ENCODE results near the gene RAP1A. TPM values are rescaled to one million over a fixed set of nuclear protein-coding genes. Genes with fewer than 3 reads are reported as not detected.

The RAP1A gene
- total and polyA plus RNA-seq, 11 donors: 52.6 to 134 (median 99.1) TPM

GRCh38 chr1:111734856-111735255, 115.3 kb downstream of the RAP1A start:
- TF ChIP-seq POLR2A (IDR thresholded peaks at IDR 0.05): no peak
- TF ChIP-seq, protein P1, sequence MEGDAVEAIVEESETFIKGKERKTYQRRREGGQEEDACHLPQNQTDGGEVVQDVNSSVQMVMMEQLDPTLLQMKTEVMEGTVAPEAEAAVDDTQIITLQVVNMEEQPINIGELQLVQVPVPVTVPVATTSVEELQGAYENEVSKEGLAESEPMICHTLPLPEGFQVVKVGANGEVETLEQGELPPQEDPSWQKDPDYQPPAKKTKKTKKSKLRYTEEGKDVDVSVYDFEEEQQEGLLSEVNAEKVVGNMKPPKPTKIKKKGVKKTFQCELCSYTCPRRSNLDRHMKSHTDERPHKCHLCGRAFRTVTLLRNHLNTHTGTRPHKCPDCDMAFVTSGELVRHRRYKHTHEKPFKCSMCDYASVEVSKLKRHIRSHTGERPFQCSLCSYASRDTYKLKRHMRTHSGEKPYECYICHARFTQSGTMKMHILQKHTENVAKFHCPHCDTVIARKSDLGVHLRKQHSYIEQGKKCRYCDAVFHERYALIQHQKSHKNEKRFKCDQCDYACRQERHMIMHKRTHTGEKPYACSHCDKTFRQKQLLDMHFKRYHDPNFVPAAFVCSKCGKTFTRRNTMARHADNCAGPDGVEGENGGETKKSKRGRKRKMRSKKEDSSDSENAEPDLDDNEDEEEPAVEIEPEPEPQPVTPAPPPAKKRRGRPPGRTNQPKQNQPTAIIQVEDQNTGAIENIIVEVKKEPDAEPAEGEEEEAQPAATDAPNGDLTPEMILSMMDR (IDR thresholded peaks at IDR 0.05): no peak
- intact Hi-C loops (cut with DNase I): loop anchor here in 1 of 10 donors (2.0 kb wide), 1 partner anchor 14 kb away; no protein-coding TSS in a partner anchor
- Histone ChIP-seq H3K4me3 (no peak overlapping the region), H3K4me1 (peaks cover 23 to 91% (median 79%) of the 10 kb centered on the region in 12 donors), H3K36me3 (peaks cover 0 to 8% (median 4%) of the 10 kb centered on the region in 9 donors), H3K27me3 (no peaks in the 10 kb centered on the region), H3K27ac (peak overlapping the region; percentile 12 to 100 (median 84)), H3K9me3 (no peaks in the 10 kb centered on the region)
- DNase-seq (no peak), ATAC-seq (no peak)
- 82 to 94% (median 90%) methylated on average over 3 of the region's 3 CpGs for WGBS, 4 donors

DNA sequence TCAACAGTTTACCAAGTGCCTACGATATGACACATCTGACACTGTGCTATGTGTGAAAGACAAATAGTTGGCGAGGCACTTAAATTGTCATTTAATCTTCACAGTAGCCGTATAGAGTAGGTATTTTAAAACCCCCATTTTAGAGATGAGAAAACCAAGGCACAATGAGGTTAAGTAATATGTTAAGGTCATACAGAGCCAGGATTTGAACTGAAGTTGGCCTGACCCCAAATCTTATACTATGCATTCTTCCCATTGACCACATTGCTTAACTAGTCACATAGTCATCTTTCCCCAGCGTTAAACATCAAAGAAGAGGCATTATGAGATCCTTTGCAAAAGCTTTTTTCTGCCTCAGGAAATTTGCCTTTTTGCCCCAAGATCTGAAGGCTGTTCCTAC, 115.7 kb downstream of the RAP1A start:
- Histone ChIP-seq H3K36me3 (peaks cover 0 to 8% (median 4%) of the 10 kb centered on the region in 9 donors), H3K9me3 (no peaks in the 10 kb centered on the region), H3K4me3 (no peak overlapping the region), H3K4me1 (peaks cover 23 to 91% (median 78%) of the 10 kb centered on the region in 12 donors), H3K27ac (peak overlapping the region in 9 of 12 donors; percentile 11 to 100 (median 97)), H3K27me3 (no peaks in the 10 kb centered on the region)
- no peak for ATAC-seq
- intact Hi-C loops (cut with DNase I): loop anchor here in 1 of 10 donors (2.0 kb wide), 1 partner anchor 15 kb away; no protein-coding TSS in a partner anchor
- TF ChIP-seq POLR2A (IDR thresholded peaks at IDR 0.05): no peak
- TF ChIP-seq, protein P1 (IDR thresholded peaks at IDR 0.05): no peak
- 71 to 83% (median 76%) methylated on average over 4 of the region's 4 CpGs for WGBS, 4 donors
- no peak for DNase-seq

DNA sequence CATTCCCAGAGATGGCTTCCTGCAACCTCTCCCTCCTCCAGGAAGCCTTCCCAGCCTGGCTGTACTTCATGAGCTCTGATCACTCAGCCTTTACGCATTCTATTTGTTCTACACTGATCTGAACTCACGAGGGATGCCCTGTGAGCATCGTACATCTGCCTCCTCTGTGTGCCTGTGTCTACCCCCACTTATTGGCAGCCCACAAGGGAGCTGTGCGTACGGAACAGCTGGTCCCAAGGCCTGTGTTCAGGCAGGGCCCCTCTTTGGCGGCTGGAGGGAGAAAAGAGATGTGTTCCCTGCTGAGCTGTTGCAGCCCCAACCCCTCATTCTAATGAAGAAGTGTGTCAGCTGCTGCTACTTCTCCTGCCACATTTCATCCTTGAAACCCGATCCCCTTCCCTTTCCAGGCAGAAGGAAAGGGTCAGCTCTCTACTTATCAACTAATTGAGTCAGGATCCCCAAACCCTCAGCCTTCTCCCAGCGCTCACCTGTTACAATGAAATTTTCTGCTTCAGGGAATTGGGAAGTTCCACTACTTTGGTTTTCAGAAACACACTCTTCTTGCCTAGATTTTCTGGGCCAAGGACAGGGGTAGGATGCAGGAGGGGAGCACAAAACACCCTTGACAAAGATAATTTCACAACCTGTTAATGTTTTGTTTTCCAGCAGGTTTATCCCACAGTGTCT, 116.4 kb downstream of the RAP1A start:
- WGBS, 4 donors: 79 to 89% (median 84%) methylated on average over 8 of the region's 8 CpGs
- DNase-seq (peak in 1 of 5 donors; percentile 4), ATAC-seq (no peak)
- Histone ChIP-seq H3K4me3 (peak overlapping the region in 1 of 12 donors; percentile 5), H3K27me3 (peaks cover 0 to 2% (median 0%) of the 10 kb centered on the region in 9 donors), H3K4me1 (peaks cover 23 to 90% (median 76%) of the 10 kb centered on the region in 12 donors), H3K9me3 (no peaks in the 10 kb centered on the region), H3K36me3 (peaks cover 0 to 8% (median 2%) of the 10 kb centered on the region in 9 donors), H3K27ac (peak overlapping the region; percentile 11 to 100 (median 98))
- intact Hi-C loops (cut with DNase I): loop anchor here in 1 of 10 donors (2.0 kb wide), 1 partner anchor 15 kb away; no protein-coding TSS in a partner anchor
- TF ChIP-seq POLR2A (IDR thresholded peaks at IDR 0.05): no peak
- TF ChIP-seq, protein P1 (IDR thresholded peaks at IDR 0.05): no peak

DNA sequence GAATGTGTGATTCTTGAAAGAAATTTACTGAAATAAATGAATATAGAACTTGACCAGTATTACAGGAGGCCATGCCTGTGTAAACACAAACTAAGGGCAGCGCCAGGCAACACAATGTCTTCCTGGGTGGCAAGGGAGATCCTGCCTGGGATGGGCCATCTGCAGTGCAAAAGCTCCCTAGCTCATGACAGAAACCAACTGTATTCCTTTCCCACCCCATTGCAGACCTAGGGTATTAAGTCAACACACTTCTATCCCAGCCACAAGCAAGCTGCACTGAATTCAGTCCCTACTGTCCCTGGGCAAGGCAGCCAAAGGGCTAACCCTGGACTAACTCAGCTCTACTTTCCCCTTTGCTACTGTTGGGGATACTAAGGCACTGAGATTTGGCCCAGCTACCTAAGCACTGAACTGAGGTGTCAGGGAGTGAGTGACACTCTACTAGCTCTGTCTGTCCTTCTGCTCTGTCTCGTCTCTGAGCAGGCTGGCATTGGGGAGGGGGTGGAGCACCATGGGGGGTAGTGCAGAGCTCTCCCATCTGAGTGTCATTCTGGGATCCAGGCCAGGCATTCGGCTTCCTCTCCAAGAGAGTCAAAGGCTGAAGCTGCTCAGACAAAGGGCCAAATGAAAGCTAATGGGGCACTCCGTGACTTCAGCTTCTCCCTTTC, 117.1 kb downstream of the RAP1A start:
- peaks cover 0 to 8% (median 0%) of the 10 kb centered on the region in 9 donors for H3K27me3 ChIP-seq
- H3K4me3 ChIP-seq: peak overlapping the region in 9 of 12 donors; percentile 5 to 89 (median 78)
- DNase-seq (peak; percentile 81 to 94 (median 87)), ATAC-seq (peak; percentile 19 to 49 (median 34))
- no peaks in the 10 kb centered on the region for H3K9me3 ChIP-seq
- H3K4me1 ChIP-seq: peaks cover 23 to 87% (median 71%) of the 10 kb centered on the region in 12 donors
- peaks cover 0 to 8% (median 2%) of the 10 kb centered on the region in 9 donors for H3K36me3 ChIP-seq
- peak in 1 of 2 donors; percentile 47 for TF ChIP-seq POLR2A (IDR thresholded peaks at IDR 0.05)
- TF ChIP-seq, protein P1 (IDR thresholded peaks at IDR 0.05): no peak
- 33 to 40% (median 38%) methylated on average over 4 of the region's 4 CpGs for WGBS, 4 donors
- intact Hi-C loops (cut with DNase I): no loop called here
- H3K27ac ChIP-seq: peak overlapping the region; percentile 37 to 100 (median 98)
